Psoas muscle (tissue), 8 donors: Measurements from ENCODE around the gene PUSL1. TPM values are rescaled to one million over a fixed set of nuclear protein-coding genes. Genes with fewer than 3 reads are reported as not detected.
A peak's percentile ranks its signal among the peaks of the same experiment; 100 is the strongest.

Experiments used
- ATAC-seq, 4 donors: fragments of 200-7000 bp; cut with Tn5 transposase; one replicate each; pipeline ENCODE4 v1.9.1; 2020; ENCODE audit warnings: moderate library complexity in 3 of 4, mild to moderate bottlenecking in 2 of 4
- DNase-seq, 2 donors: peaks; one replicate each; pipeline ENCODE4 v3.0.0-alpha.2; 2020
- H3K27ac ChIP-seq: fragments of 200-600 bp; one replicate; pipeline ENCODE4 v1.8.0; 2022
- H3K27me3 ChIP-seq, 3 donors: fragments of 200-600 bp in 1 of 3; one replicate each; pipeline versions ENCODE4 v1.6.1 to v1.8.0; 2013 to 2022; ENCODE audit warnings: low read length in 2 of 3, mild to moderate bottlenecking in 2 of 3, moderate library complexity in 1 of 3; ENCODE audit not compliant: insufficient read depth in 3 of 3
- H3K36me3 ChIP-seq, 2 donors: fragments of 200-600 bp in 1 of 2; one replicate each; pipeline versions ENCODE4 v1.6.1 to v1.8.0; 2013 to 2022; ENCODE audit warnings: low read depth in 1 of 2, mild to moderate bottlenecking in 1 of 2, moderate library complexity in 1 of 2; ENCODE audit not compliant: insufficient read depth in 1 of 2
- H3K4me1 ChIP-seq: fragments of 200-600 bp; one replicate; pipeline ENCODE4 v1.8.0; 2022
- H3K4me3 ChIP-seq: fragments of 200-600 bp; one replicate; pipeline ENCODE4 v1.8.0; 2022; ENCODE audit warnings: mild to moderate bottlenecking
- H3K9me3 ChIP-seq: fragments of 200-600 bp; one replicate; pipeline ENCODE4 v1.8.0; 2022
- WGBS, 3 donors: extraction: QIAGEN DNeasy Blood & Tissue Kit; methylation state at CpG; one replicate each; pipeline versions ENCODE4 v1.1.6 to v1.1.7; 2013; 5-methylcytosine and 5-hydroxymethylcytosine counted together
- intact Hi-C, 2 donors: fragments of 100-400 bp; cut with DNase I; formaldehyde crosslinking; loops; one replicate each; pipeline versions ENCODE4 v1.11.0 to v1.14.2; 2022
- polyA plus RNA-seq, 3 donors: library from polyadenylated mRNA; stranded (reverse); fragments of 200-250 nt; gene quantifications; one replicate each; pipeline ENCODE4 v1.2.3, GENCODE V29; 2013
- total RNA-seq, 4 donors: library from RNA; stranded (reverse); fragmentation: NEBNext Ultra II Directional in 2 of 4; extraction: Animal tissue kit (Norgen Biotek cat#: 25700) in 2 of 4; gene quantifications; one replicate each; pipeline versions ENCODE4 v1.2.1 to v1.2.4, GENCODE V29; 2021 to 2023
- TF ChIP-seq, protein P1 (sequence below): fragments of 200-600 bp; IDR thresholded peaks from one replicate; pipeline ENCODE4 v1.8.0; 2022; ENCODE audit warnings: antibody characterized with exemption
- donor health status: healthy with polysubstance abuse.
- donor health status: DM: no; HTN: no; CAD: no; lungs with moderate emphysema.
- donor health status: Bipolar disorder and iron deficiency.
- donor health status: healthy.
- donor health status: DM: yes; HTN: yes; CAD: no.
- donor health status: DM: no; HTN: no; CAD: no.
- donor health status: DM: no; HTN: no; CAD: no.
- donor health status: DM: yes; HTN: yes; CAD: no.

Gene PUSL1
- total and polyA plus RNA-seq, 7 donors = 3.7 to 9.1 (median 7.3) TPM

DNA sequence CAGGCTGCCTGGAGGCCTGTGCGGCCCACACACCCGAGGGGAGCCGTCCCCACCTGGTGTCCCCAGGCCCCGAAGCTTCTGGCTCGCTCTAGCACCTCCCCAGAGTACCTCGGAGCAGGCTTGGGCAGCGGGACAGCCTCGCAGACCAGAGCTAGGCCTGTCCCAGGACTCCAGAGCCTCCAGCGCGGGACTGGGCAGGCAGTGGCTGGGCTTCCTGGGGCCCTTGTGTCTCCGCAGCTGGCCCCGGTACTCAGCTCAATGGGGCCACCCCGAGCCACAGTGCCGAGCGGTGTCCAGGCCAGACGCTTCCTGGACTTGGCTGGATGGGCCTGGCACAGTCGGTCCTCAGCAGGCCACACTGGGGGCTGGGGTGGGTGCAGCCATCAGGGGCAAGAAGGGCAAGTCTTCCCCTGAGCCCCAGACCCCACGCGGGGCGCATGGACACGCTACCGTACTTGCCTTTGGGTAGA, 23.3 kb upstream of the PUSL1 start:
- Histone ChIP-seq H3K27ac (no peak overlapping the region), H3K36me3 (no peaks in the 10 kb centered on the region), H3K9me3 (no peaks in the 10 kb centered on the region), H3K4me3 (no peak overlapping the region), H3K4me1 (no peaks in the 10 kb centered on the region), H3K27me3 (peaks cover 0 to 33% (median 4%) of the 10 kb centered on the region in 3 donors)
- ATAC-seq (no peak), DNase-seq (peak in 1 of 2 donors; percentile 46)
- TF ChIP-seq, protein P1, sequence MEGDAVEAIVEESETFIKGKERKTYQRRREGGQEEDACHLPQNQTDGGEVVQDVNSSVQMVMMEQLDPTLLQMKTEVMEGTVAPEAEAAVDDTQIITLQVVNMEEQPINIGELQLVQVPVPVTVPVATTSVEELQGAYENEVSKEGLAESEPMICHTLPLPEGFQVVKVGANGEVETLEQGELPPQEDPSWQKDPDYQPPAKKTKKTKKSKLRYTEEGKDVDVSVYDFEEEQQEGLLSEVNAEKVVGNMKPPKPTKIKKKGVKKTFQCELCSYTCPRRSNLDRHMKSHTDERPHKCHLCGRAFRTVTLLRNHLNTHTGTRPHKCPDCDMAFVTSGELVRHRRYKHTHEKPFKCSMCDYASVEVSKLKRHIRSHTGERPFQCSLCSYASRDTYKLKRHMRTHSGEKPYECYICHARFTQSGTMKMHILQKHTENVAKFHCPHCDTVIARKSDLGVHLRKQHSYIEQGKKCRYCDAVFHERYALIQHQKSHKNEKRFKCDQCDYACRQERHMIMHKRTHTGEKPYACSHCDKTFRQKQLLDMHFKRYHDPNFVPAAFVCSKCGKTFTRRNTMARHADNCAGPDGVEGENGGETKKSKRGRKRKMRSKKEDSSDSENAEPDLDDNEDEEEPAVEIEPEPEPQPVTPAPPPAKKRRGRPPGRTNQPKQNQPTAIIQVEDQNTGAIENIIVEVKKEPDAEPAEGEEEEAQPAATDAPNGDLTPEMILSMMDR = no peak
- intact Hi-C loops = no loop called here
- 76 to 87% (median 81%) methylated on average over 15 to 22 of the region's 22 CpGs for WGBS, 3 donors

DNA sequence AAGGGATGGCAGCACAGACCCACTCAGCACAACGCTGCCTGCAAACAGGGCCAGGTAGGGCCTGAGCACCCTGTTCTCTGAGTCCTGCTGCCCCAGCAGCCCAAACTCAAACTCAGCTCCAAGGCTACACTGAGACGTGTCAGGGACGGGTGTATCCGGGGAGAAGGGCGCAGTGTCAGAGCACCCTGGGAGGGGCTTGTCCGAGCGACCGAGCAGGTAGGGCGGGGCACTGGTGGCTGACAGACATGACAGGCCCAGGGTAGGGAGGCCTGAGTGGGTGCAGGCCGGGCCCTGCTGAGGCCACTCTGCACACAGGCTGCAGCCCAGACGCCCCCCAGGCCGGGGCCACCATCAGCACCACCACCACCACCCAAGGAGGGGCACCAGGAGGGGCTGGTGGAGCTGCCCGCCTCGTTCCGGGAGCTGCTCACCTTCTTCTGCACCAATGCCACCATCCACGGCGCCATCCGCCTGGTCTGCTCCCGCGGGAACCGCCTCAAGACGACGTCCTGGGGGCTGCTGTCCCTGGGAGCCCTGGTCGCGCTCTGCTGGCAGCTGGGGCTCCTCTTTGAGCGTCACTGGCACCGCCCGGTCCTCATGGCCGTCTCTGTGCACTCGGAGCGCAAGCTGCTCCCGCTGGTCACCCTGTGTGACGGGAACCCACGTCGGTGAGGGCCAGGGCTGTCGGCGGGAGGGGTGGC, 22.6 kb upstream of the PUSL1 start:
- peak in 1 of 2 donors; percentile 47 for DNase-seq
- Histone ChIP-seq H3K36me3 (no peaks in the 10 kb centered on the region), H3K4me1 (no peaks in the 10 kb centered on the region), H3K4me3 (no peak overlapping the region), H3K27me3 (peaks cover 0 to 33% (median 4%) of the 10 kb centered on the region in 3 donors), H3K9me3 (no peaks in the 10 kb centered on the region), H3K27ac (no peak overlapping the region)
- TF ChIP-seq, protein P1 = no peak
- 48 to 57% (median 57%) methylated on average over 21 to 37 of the region's 37 CpGs for whole genome bisulfite sequencing, 3 donors
- intact Hi-C loops = no loop called here
- no peak for ATAC-seq

DNA sequence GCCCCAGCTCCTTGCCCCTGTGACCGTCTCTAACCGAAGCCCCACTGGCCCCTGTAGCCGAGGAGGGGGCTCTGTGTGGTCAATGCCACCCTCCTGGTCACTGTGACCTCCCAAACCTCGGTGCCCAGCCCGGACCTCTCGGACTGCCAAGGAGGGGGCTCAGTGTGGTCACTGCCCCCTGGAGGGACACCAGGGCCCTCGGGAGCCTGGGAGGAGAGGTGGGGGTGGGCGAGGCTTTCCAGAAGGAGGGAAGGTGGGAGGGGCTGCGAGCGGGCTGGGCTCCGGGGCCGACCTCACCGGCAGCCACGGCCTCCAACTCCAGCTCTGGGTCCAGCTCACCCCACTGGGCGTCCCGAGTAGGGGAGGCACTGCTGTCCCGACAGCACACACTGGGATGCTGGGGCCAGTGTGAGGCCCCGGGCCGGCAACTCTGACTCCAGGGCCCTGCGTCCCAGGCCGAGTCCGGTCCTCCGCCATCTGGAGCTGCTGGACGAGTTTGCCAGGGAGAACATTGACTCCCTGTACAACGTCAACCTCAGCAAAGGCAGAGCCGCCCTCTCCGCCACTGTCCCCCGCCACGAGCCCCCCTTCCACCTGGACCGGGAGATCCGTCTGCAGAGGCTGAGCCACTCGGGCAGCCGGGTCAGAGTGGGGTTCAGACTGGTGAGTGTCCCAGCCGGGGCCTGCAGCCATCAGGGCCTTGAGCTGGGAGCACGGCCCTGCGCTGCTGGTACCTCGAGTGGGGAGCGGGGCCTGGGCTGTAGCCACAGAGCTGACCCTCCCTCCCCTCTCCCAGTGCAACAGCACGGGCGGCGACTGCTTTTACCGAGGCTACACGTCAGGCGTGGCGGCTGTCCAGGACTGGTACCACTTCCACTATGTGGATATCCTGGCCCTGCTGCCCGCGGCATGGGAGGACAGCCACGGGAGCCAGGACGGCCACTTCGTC, 21.8 kb upstream of the PUSL1 start:
- no peaks in the 10 kb centered on the region for H3K9me3 ChIP-seq
- H3K4me1 ChIP-seq = no peaks in the 10 kb centered on the region
- TF ChIP-seq, protein P1 = no peak
- H3K27me3 ChIP-seq = peaks cover 0 to 33% (median 4%) of the 10 kb centered on the region in 3 donors
- intact Hi-C loops = no loop called here
- H3K4me3 ChIP-seq = no peak overlapping the region
- H3K27ac ChIP-seq = no peak overlapping the region
- ATAC-seq (no peak), DNase-seq (peak in 1 of 2 donors; percentile 49)
- WGBS, 3 donors = 45 to 64% (median 51%) methylated on average over 43 to 50 of the region's 50 CpGs
- no peaks in the 10 kb centered on the region for H3K36me3 ChIP-seq

DNA sequence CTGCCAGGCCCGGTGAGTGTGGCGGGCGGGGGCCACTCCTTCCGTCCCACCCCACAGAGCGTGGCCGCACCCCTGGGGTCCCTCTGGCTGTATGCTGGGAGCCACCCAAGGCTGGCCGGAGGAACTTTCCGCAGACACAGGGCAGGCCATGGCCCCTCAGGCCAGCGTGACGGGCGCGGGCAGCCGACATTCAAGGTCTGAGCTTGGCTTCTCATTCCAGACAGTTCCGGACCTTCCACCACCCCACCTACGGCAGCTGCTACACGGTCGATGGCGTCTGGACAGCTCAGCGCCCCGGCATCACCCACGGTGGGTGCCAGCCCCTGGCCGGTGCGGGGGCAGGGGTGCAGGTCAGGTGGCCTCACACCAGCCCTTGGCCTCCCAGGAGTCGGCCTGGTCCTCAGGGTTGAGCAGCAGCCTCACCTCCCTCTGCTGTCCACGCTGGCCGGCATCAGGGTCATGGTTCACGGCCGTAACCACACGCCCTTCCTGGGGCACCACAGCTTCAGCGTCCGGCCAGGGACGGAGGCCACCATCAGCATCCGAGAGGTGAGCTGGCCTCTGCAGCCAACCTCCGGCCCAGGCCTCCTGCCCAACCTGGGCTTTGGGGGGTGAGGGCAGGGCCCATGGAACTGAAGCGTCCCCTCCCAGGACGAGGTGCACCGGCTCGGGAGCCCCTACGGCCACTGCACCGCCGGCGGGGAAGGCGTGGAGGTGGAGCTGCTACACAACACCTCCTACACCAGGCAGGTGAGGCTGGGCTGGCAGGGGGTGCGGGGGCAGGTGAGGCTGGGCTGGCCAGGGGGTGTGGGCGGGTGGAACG, 20.9 kb upstream of the PUSL1 start:
- no peaks in the 10 kb centered on the region for H3K9me3 ChIP-seq
- H3K36me3 ChIP-seq = no peaks in the 10 kb centered on the region
- ATAC-seq (no peak), DNase-seq (peak; percentile 12 to 50)
- no peak overlapping the region for H3K4me3 ChIP-seq
- H3K27me3 ChIP-seq = peaks cover 0 to 33% (median 4%) of the 10 kb centered on the region in 3 donors
- no peak overlapping the region for H3K27ac ChIP-seq
- TF ChIP-seq, protein P1 = no peak
- 81 to 85% (median 81%) methylated on average over 41 to 46 of the region's 46 CpGs for WGBS, 3 donors
- H3K4me1 ChIP-seq = no peaks in the 10 kb centered on the region
- intact Hi-C loops = no loop called here
